Activated T-helper 1 cell treated with anti-CD3 and anti-CD28 coated beads, Interleukin-12 subunit alpha, Interleukin-12 subunit beta, Interleukin-2, Interleukin-4 antibody, amounts not matched to agents 30 ng/mL and 10 ng/mL and 1 ng/mL, durations not matched to agents 14 hours and 24 hours and 36 hours (primary cell): Measurements from ENCODE around the gene DSG3. TPM values are rescaled to one million over a fixed set of nuclear protein-coding genes. Genes with fewer than 3 reads are reported as not detected.

Source experiments
- DNase-seq: peaks from one replicate; pipeline ENCODE4 v3.0.0; 2021; ENCODE audit warnings: low spot score
- H3K27ac Mint-ChIP-seq: one replicate; pipeline ENCODE4 v1.8.0; 2021; ENCODE audit warnings: mild to moderate bottlenecking, mixed read lengths
- H3K27me3 Mint-ChIP-seq: one replicate; pipeline ENCODE4 v1.8.0; 2022; ENCODE audit warnings: mild to moderate bottlenecking, moderate library complexity, mixed read lengths; ENCODE audit not compliant: insufficient read depth
- H3K36me3 Mint-ChIP-seq: one replicate; pipeline ENCODE4 v1.8.0; 2021; ENCODE audit warnings: low read depth, mixed read lengths
- H3K4me1 Mint-ChIP-seq: one replicate; pipeline ENCODE4 v1.8.0; 2021; ENCODE audit warnings: low read depth, mixed read lengths
- H3K4me3 Mint-ChIP-seq: one replicate; pipeline ENCODE4 v1.8.0; 2021; ENCODE audit warnings: mild to moderate bottlenecking, moderate library complexity, mixed read lengths
- H3K9me3 Mint-ChIP-seq: one replicate; pipeline ENCODE4 v1.8.0; 2021; ENCODE audit warnings: mixed read lengths
- intact Hi-C: fragments of 100-400 bp; cut with micrococcal nuclease; formaldehyde crosslinking; loops from one replicate; pipeline ENCODE4 v1.15.1; 2024
- total RNA-seq: library from RNA; stranded (reverse); gene quantifications from 2 replicates; pipeline ENCODE4 v1.2.3, GENCODE V29; 2022

DSG3 gene
- total RNA-seq, 1 donor from 2014 or later, result not detected

DNA sequence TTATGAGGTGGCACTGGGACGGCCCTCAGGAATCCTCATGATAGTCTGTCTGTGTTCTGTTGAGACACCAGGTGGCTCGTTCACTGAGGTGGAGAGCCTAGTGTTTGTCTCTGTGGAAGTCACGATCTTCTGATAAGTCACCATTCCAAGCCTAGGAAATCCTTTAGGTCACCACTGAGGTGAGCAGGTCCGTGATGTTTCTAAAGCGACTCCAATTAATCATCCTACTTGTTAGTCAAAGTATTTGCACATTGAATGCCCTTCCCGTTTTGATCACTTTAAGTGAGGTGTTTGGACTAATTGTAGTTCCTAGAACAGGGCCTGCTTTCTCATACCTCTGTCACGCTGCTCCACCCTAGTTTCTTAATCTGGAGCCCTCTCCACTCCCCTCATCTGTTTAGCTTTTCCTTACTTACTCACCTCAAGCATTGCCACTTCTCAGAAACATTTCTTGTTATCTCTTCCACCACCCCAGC lies 28.0 kb upstream of the DSG3 start:
- Mint-ChIP-seq H3K36me3 (no peaks in the 10 kb centered on the region), H3K4me3 (no peak overlapping the region), H3K27me3 (no peaks in the 10 kb centered on the region), H3K9me3 (peaks cover 4% of the 10 kb centered on the region), H3K27ac (no peak overlapping the region), H3K4me1 (no peaks in the 10 kb centered on the region)
- intact Hi-C loops, result no loop called here
- no peak for DNase-seq

GRCh38 chr18:31420032-31420431 lies 27.5 kb upstream of the DSG3 start:
- no peak overlapping the region for H3K4me3 Mint-ChIP-seq
- no peaks in the 10 kb centered on the region for H3K4me1 Mint-ChIP-seq
- DNase-seq, result no peak
- no peaks in the 10 kb centered on the region for H3K36me3 Mint-ChIP-seq
- H3K27ac Mint-ChIP-seq, result no peak overlapping the region
- H3K9me3 Mint-ChIP-seq, result peaks cover 4% of the 10 kb centered on the region
- intact Hi-C loops, result no loop called here
- H3K27me3 Mint-ChIP-seq, result no peaks in the 10 kb centered on the region

GRCh38 chr18:31420524-31420923 lies 27.0 kb upstream of the DSG3 start:
- H3K27me3 Mint-ChIP-seq, result no peaks in the 10 kb centered on the region
- intact Hi-C loops, result no loop called here
- no peak overlapping the region for H3K27ac Mint-ChIP-seq
- DNase-seq, result no peak
- no peaks in the 10 kb centered on the region for H3K36me3 Mint-ChIP-seq
- no peak overlapping the region for H3K4me3 Mint-ChIP-seq
- H3K4me1 Mint-ChIP-seq, result no peaks in the 10 kb centered on the region
- peaks cover 2% of the 10 kb centered on the region for H3K9me3 Mint-ChIP-seq

DNA sequence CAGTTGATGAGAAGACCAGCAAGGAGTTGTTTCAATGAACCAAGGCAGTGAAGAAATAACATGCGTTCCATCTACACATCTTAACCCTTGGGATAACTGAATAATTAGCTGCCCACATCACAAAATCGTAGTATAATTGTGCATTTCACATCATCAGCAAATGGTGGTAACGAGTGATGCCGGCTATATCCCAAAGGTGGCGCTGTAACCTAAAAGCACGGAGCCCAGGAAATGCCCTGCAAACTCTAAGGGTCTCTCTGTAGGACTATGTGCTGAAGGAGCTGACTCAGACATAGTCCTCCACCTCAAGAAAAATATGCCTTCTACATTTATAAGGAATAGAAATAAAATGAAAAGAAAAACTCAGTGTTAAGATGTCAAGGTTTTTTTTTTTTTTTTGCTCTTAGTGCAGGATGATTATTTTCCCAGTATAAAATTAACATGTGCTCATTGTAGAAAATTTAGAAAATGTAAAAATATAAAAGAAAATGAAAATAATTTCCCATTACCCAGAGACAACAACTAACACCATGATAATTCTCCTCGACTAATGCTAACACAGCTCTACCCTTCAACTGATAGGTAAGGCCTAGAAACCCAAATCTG lies 23.1 kb upstream of the DSG3 start:
- H3K4me3 Mint-ChIP-seq, result no peak overlapping the region
- H3K27ac Mint-ChIP-seq, result no peak overlapping the region
- H3K4me1 Mint-ChIP-seq, result no peaks in the 10 kb centered on the region
- intact Hi-C loops, result no loop called here
- H3K36me3 Mint-ChIP-seq, result no peaks in the 10 kb centered on the region
- no peaks in the 10 kb centered on the region for H3K27me3 Mint-ChIP-seq
- no peaks in the 10 kb centered on the region for H3K9me3 Mint-ChIP-seq
- no peak for DNase-seq

- H3K9me3 Mint-ChIP-seq, result no peaks in the 10 kb centered on the region
- no peaks in the 10 kb centered on the region for H3K36me3 Mint-ChIP-seq
- intact Hi-C loops, result no loop called here
These were observed 21.5 kb upstream of the DSG3 start for GRCh38 chr18:31426021-31426420.

GRCh38 chr18:31426871-31427406 lies 20.6 kb upstream of the DSG3 start:
- H3K9me3 Mint-ChIP-seq, result no peaks in the 10 kb centered on the region
- no peaks in the 10 kb centered on the region for H3K36me3 Mint-ChIP-seq
- no peaks in the 10 kb centered on the region for H3K4me1 Mint-ChIP-seq
- H3K4me3 Mint-ChIP-seq, result no peak overlapping the region
- no peak for DNase-seq
- no peaks in the 10 kb centered on the region for H3K27me3 Mint-ChIP-seq
- H3K27ac Mint-ChIP-seq, result no peak overlapping the region
- intact Hi-C loops, result no loop called here

More at GRCh38 chr18:31426021-31426420, 21.5 kb upstream of the DSG3 start:
- H3K4me3 Mint-ChIP-seq, result no peak overlapping the region
- no peaks in the 10 kb centered on the region for H3K4me1 Mint-ChIP-seq
- DNase-seq, result no peak
- no peaks in the 10 kb centered on the region for H3K27me3 Mint-ChIP-seq
- H3K27ac Mint-ChIP-seq, result no peak overlapping the region

- Mint-ChIP-seq H3K4me1 (no peaks in the 10 kb centered on the region), H3K4me3 (no peak overlapping the region), H3K27ac (no peak overlapping the region), H3K27me3 (peaks cover 2% of the 10 kb centered on the region), H3K36me3 (no peaks in the 10 kb centered on the region), H3K9me3 (no peaks in the 10 kb centered on the region)
- DNase-seq, result no peak
- intact Hi-C loops, result no loop called here
These were observed 19.3 kb upstream of the DSG3 start for GRCh38 chr18:31428211-31428610.

- H3K4me1 Mint-ChIP-seq, result no peaks in the 10 kb centered on the region
- intact Hi-C loops, result no loop called here
- H3K36me3 Mint-ChIP-seq, result no peaks in the 10 kb centered on the region
These were observed 17.9 kb upstream of the DSG3 start for GRCh38 chr18:31429623-31430022.

GRCh38 chr18:31430072-31430471 lies 17.5 kb upstream of the DSG3 start:
- no peaks in the 10 kb centered on the region for H3K36me3 Mint-ChIP-seq
- intact Hi-C loops, result no loop called here
- DNase-seq, result no peak
- H3K4me3 Mint-ChIP-seq, result no peak overlapping the region
- peaks cover 2% of the 10 kb centered on the region for H3K27me3 Mint-ChIP-seq
- no peaks in the 10 kb centered on the region for H3K4me1 Mint-ChIP-seq
- H3K9me3 Mint-ChIP-seq, result no peaks in the 10 kb centered on the region
- H3K27ac Mint-ChIP-seq, result no peak overlapping the region

More at GRCh38 chr18:31429623-31430022, 17.9 kb upstream of the DSG3 start:
- Mint-ChIP-seq H3K27me3 (peaks cover 2% of the 10 kb centered on the region), H3K9me3 (no peaks in the 10 kb centered on the region), H3K27ac (no peak overlapping the region), H3K4me3 (no peak overlapping the region)
- DNase-seq, result no peak

GRCh38 chr18:31430554-31430953 lies 17.0 kb upstream of the DSG3 start:
- Mint-ChIP-seq H3K4me1 (no peaks in the 10 kb centered on the region), H3K36me3 (no peaks in the 10 kb centered on the region), H3K27ac (no peak overlapping the region), H3K9me3 (no peaks in the 10 kb centered on the region), H3K27me3 (peaks cover 2% of the 10 kb centered on the region), H3K4me3 (no peak overlapping the region)
- no peak for DNase-seq
- intact Hi-C loops, result no loop called here

- no peaks in the 10 kb centered on the region for H3K36me3 Mint-ChIP-seq
- no peak overlapping the region for H3K4me3 Mint-ChIP-seq
- no peak for DNase-seq
- no peaks in the 10 kb centered on the region for H3K4me1 Mint-ChIP-seq
- peaks cover 2% of the 10 kb centered on the region for H3K27me3 Mint-ChIP-seq
- intact Hi-C loops, result no loop called here
- no peak overlapping the region for H3K27ac Mint-ChIP-seq
- no peaks in the 10 kb centered on the region for H3K9me3 Mint-ChIP-seq
These were observed 15.2 kb upstream of the DSG3 start for GRCh38 chr18:31432316-31432715.

DNA sequence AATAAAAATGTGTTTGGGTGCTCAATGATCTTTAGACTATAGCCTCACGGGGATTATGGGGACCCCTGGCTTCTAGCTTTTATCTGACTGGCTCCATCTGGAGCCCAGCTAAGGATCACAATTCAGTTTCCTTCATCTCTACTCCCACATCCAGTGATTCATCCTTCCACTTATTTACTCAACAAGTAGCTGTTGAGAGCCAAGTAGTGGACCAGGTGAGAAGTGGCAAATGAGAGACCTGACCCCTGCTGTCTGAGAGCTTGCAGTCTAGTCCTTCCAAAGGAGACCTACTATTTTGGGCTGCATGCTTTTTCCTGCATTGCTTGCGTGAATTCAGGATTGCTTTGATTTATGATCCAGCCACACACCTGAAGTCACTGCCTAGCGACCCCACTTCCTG lies 10.7 kb upstream of the DSG3 start:
- Mint-ChIP-seq H3K4me1 (no peaks in the 10 kb centered on the region), H3K36me3 (no peaks in the 10 kb centered on the region), H3K27me3 (peaks cover 2% of the 10 kb centered on the region), H3K9me3 (no peaks in the 10 kb centered on the region), H3K4me3 (no peak overlapping the region), H3K27ac (no peak overlapping the region)
- DNase-seq, result no peak
- intact Hi-C loops, result no loop called here

DNA sequence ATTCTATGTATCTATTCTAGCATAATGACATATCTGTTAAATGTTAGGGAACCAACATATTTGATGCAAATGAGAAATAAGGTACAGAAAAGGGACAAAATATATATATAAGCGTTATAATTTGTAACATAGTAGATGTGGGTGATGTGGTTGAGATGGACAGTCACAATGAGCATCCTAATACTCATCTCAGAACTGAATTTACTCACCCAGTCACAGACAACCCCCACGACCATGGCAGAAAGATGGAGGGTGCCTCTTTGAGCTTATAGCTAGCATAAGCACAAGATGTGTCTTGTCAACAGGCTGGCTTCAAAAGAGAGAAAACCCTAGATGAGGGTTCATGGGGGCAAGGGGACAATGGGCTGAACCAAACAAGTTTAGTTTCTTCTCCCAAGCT lies 9.1 kb upstream of the DSG3 start:
- Mint-ChIP-seq H3K36me3 (no peaks in the 10 kb centered on the region), H3K27me3 (no peaks in the 10 kb centered on the region), H3K9me3 (no peaks in the 10 kb centered on the region), H3K27ac (no peak overlapping the region), H3K4me1 (no peaks in the 10 kb centered on the region), H3K4me3 (no peak overlapping the region)
- intact Hi-C loops, result no loop called here
- no peak for DNase-seq
